ES-I3 (cell line): ENCODE measurements around the gene MYO7B.

Experiments
- H3K36me3 ChIP-seq: 2 replicates; pipeline ENCODE4 v1.6.1; 2013; ENCODE audit warnings: mild to moderate bottlenecking, low read length, control low read depth, moderate library complexity; ENCODE audit not compliant: insufficient read depth
- H3K4me1 ChIP-seq: 2 replicates; pipeline ENCODE4 v1.6.1; 2013; ENCODE audit warnings: mild to moderate bottlenecking, control low read depth, low read length; ENCODE audit not compliant: insufficient read depth
- H3K9ac ChIP-seq: 2 replicates; pipeline ENCODE4 v1.6.1; 2013; ENCODE audit warnings: low read depth, mild to moderate bottlenecking, low read length, moderate library complexity
- H3K9me3 ChIP-seq: 2 replicates; pipeline ENCODE4 v1.6.1; 2013; ENCODE audit warnings: mild to moderate bottlenecking, low read length, moderate library complexity; ENCODE audit not compliant: control insufficient read depth, insufficient read depth

Gene MYO7B

DNA sequence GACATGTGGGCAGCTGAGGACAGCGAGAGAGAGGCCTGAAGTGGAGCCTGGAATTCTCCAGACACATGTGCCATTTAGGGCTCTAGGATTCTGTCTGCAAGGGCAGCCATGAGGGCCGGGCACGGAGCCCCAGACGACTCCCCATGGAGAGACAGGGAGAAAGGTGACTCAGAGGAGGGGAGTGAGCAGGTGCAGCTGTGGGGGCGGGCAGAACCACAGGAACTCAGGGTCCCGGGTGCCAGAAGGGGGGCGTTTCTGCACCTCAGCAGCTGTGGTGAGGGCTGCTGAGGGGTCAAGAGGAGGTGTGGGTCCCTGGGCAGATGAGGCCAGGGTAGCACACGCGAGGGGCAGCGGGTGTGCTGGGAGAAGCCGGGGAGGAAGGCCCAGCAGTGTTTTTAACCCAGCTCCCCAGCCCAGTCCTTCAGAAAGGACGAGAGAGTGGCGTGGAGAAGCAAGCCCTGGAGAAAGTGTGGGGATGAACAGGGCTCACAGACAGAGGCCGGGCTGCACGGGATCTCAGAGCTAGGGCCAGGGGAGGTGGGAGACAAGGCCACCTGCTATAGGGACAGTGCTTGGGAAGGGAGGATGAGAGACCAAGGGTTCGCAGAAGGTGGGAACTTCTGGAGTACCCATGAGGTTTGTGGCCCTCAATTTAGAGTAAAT lies 118.1 kb downstream of the MYO7B start:
- Histone ChIP-seq H3K9me3 (no peaks in the 10 kb centered on the region), H3K4me1 (no peaks in the 10 kb centered on the region), H3K36me3 (no peaks in the 10 kb centered on the region), H3K9ac (no peak overlapping the region)

GRCh38 chr2:127654084-127654837 lies 118.8 kb downstream of the MYO7B start:
- H3K9me3 ChIP-seq, result no peaks in the 10 kb centered on the region
- no peak overlapping the region for H3K9ac ChIP-seq
- no peaks in the 10 kb centered on the region for H3K36me3 ChIP-seq
- no peaks in the 10 kb centered on the region for H3K4me1 ChIP-seq

DNA sequence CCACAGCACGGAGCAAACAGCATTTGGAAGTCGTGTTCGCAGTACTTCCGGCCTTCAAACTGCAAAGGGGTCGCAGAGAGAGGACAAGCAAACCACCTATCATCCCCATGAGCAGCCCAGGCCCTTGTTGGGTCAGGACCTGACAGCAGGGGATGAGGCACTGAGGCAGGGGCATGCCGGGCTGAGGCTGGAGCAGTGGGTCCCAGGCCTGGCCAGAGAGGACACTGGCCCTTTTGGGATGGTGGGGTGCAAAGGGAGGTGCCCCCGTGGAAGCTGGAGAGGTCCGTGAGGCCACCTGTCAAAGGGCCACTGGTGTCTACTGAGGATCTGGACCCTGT lies 119.3 kb downstream of the MYO7B start:
- no peaks in the 10 kb centered on the region for H3K36me3 ChIP-seq

DNA sequence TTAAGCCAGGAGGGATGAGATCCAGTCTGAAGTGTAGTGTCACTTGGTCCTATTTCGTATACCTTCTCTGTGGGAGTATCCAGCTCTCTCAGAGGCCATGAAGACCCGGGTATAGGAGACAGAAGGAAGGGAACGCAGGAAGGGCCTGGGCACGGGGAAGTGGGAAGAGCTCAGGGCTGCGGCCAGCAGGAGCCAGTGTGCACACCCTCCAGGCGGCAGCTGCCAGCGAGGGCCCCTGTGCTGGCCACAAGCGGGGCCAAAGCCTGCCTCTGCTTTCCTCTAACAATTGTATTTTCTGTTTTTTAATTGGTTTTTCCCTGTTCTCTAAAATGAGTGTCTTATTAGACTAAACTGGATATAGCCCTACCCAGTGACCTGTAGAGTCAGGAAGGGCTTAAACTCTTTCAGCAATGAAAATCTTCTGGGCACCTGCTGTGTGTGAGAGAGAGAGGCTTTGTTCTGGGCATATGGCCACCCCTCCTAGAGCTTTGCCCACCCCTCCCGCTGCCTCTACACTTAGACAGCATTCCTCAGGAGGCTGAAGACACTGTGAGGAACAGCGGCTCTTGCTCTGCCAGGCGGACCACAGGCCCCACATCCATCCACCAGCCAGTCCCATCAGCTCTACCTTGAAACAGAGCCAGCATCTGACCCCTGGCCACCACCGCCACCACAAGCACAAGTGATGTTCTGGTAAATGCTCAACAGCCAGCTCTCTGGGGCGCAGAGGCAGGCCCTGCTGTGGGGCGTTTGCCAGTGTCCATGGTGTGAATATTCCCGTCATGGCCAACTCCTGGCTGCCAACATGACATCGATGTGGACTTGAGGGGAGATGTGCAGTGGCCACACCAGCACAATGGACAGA lies 120.0 kb downstream of the MYO7B start:
- H3K9me3 ChIP-seq, result no peaks in the 10 kb centered on the region
- no peaks in the 10 kb centered on the region for H3K36me3 ChIP-seq
- H3K9ac ChIP-seq, result no peak overlapping the region
- H3K4me1 ChIP-seq, result no peaks in the 10 kb centered on the region

More for the DNA sequence above, 119.3 kb downstream of the MYO7B start:
- Histone ChIP-seq H3K9me3 (no peaks in the 10 kb centered on the region), H3K9ac (no peak overlapping the region), H3K4me1 (no peaks in the 10 kb centered on the region)

- Histone ChIP-seq H3K9me3 (no peaks in the 10 kb centered on the region), H3K36me3 (no peaks in the 10 kb centered on the region), H3K9ac (no peak overlapping the region), H3K4me1 (no peaks in the 10 kb centered on the region)
These were observed 121.2 kb downstream of the MYO7B start for GRCh38 chr2:127656569-127657231.

DNA sequence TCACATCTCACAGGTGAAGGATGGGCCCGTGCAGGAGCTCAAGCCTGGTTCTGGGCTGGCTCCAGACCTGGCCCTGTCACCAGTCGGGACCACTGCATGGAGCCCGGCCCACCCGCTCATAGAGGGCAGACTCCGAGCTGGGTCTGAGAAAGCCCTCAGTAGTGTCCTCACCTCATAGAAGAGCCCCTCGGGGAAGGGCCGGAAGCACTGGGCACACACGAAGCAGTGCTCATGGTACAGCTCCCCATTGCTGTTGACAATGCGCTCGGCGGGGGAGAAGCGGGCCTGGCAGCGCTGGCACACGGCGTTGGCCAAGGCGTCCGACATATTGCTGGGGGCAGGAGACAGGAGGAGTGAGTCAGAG lies 121.7 kb downstream of the MYO7B start:
- Histone ChIP-seq H3K36me3 (no peaks in the 10 kb centered on the region), H3K4me1 (no peaks in the 10 kb centered on the region; the same call in 1 of the 2 replicates), H3K9me3 (no peaks in the 10 kb centered on the region), H3K9ac (no peak overlapping the region)

GRCh38 chr2:127658146-127658545 lies 122.7 kb downstream of the MYO7B start:
- H3K9me3 ChIP-seq, result no peaks in the 10 kb centered on the region
- peaks cover 5% of the 10 kb centered on the region; the same call in 1 of the 2 replicates for H3K4me1 ChIP-seq
- H3K9ac ChIP-seq, result no peak overlapping the region
- no peaks in the 10 kb centered on the region for H3K36me3 ChIP-seq

DNA sequence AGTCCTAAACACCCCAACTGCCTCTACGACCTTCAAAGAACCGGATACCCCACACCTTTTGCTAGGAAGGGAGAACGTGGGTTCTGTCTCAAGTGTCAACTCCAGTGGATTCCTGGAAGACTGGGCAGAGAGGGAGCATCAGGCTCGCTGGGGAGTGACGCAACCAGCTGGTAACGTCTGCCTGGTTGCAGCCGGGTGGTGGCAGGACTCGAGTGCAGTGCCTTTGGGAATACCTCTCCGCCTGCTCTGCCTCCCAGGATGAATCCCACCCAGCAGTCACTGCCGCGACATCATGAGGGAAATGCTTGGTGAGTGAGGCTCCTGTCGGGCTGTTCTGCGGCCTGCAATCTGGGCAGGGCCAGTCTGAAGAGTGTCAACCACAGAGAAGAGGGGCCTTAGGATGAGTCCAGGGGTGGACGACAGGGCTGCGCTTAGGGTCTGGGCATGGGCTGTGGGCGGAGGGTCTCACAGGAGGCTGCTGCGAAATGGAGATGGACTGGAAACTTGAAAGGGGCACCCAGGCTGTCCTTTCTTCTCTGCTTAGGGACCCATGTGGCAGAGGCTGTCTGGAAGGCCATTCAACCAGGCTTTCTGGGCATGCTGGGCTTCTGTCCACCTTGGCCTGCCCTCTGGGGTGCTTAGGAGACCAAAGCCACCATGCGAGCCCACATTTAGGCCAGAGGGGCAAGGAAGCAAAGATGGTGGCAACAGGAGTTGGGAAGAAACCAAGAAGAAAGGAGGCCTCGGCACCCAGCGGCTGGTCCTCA lies 123.3 kb downstream of the MYO7B start:
- Histone ChIP-seq H3K4me1 (peaks cover 7% of the 10 kb centered on the region; the same call in 1 of the 2 replicates), H3K9me3 (no peaks in the 10 kb centered on the region), H3K36me3 (no peaks in the 10 kb centered on the region), H3K9ac (no peak overlapping the region)

DNA sequence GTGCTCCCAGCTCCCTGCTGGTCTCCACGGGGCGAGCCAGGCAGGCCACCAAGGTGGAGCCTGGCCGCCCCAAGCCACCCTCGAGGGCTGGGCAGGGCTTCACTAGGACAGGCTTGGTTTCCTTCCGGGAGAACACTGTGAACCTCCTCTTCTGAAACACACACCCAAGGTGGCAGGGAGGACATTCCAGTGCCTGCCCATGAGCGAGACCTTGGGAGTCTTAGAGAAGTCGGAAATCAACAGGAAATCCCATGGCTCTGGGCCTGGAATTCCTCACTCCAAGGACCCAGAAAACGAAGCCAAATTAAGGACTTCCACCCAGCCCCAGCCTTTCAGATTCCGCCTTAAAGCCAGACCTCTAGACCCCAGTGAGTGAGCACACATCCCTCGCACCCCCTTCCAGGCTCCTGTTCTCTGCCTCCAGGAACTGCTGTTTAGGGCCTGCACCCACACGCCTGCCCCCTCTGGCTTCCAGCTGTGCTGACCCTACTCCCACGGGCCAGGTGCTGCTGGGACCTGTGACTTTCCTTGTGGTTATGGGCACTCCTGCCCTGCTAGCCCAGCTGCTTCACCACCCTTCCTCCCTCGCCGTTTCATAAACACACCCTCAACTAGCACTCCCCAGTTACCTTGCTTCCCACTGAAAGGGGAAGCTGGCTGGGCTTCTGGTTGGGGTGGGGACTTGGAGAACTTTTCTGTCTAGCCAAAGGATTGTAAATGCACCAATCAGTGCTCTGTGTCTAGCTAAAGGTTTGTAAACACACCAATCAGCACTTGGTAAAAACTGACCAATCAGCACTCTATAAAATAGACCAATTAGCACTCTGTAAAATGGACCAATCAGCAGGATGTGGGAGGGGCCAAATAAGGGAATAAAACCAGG lies 124.2 kb downstream of the MYO7B start:
- H3K9me3 ChIP-seq, result no peaks in the 10 kb centered on the region
- no peaks in the 10 kb centered on the region for H3K36me3 ChIP-seq
- H3K9ac ChIP-seq, result no peak overlapping the region
- H3K4me1 ChIP-seq, result peaks cover 7% of the 10 kb centered on the region; the same call in 1 of the 2 replicates

- H3K36me3 ChIP-seq, result no peaks in the 10 kb centered on the region
- H3K9me3 ChIP-seq, result no peaks in the 10 kb centered on the region
- H3K9ac ChIP-seq, result no peak overlapping the region
- H3K4me1 ChIP-seq, result peaks cover 7% of the 10 kb centered on the region; the same call in 1 of the 2 replicates
These were observed 124.8 kb downstream of the MYO7B start for GRCh38 chr2:127660291-127660578.

GRCh38 chr2:127661072-127661649 lies 125.7 kb downstream of the MYO7B start:
- Histone ChIP-seq H3K9ac (no peak overlapping the region), H3K4me1 (peaks cover 7% of the 10 kb centered on the region; the same call in 1 of the 2 replicates)

DNA sequence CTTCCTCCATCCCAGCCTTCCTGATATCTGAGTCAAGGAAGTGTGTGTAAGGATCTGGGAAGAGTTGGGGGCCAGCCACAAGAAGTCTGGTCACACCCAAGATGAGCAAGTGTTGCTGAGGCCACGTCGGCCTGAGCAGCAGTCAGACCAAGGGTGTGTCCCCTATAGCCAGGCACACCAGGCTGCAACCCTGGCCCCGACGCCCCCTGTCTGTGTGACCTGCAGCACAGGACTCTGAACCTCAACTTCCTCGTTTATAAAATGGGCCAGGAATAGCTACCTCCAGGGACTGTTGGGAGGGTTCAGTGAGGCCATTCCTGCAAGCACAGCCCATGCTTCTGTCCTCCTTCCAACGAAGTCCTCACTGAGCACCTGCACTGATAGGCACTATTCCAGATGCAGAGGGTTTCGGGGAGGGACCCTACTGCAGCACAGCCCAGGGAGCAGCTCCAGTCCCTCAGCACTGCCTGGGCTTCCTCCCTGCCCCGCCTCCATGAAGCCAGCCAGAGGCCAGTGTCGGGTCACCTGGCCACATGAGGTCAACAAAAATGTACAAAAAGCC lies 126.5 kb downstream of the MYO7B start:
- Histone ChIP-seq H3K9me3 (no peaks in the 10 kb centered on the region), H3K36me3 (no peaks in the 10 kb centered on the region), H3K4me1 (peaks cover 7% of the 10 kb centered on the region; the same call in 1 of the 2 replicates), H3K9ac (no peak overlapping the region)

More at GRCh38 chr2:127661072-127661649, 125.7 kb downstream of the MYO7B start:
- Histone ChIP-seq H3K36me3 (no peaks in the 10 kb centered on the region), H3K9me3 (no peaks in the 10 kb centered on the region)
